Lower leg skin (tissue), 3 donors: ENCODE results near the gene OCA2.

Experiments
- POLR2A ChIP-seq, 2 donors: fragments of 450-650 bp; IDR thresholded peaks; one replicate each; pipeline ENCODE4 v1.6.1; 2016 to 2017; ENCODE audit warnings: antibody characterized with exemption in 2 of 2, mild to moderate bottlenecking in 1 of 2, moderate library complexity in 1 of 2
- TF ChIP-seq, protein P1 (sequence below), 3 donors: fragments of 450-650 bp; IDR thresholded peaks; one replicate each; pipeline ENCODE4 v1.5.1; 2016; ENCODE audit warnings: antibody characterized with exemption in 3 of 3, mild to moderate bottlenecking in 3 of 3, moderate library complexity in 2 of 3

DNA sequence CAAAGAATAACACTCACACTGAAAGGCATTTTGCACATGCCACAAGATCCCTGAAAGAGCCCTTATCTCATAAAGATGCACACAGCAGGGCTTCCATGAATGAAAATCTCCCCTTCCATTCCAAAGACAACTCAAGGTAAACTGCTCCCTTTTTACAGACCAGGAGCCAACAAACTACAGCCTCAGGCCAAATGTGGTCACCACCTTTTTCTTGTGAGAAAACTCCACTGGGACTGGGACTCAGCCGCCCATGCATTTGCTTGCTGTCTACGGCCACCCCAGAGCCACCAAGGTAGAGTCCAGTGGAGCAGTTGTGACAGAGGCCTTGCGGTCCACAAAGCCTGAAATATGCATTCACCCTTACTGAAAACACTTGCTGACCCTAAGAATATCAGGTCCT, 334.8 kb downstream of the OCA2 start:
- TF ChIP-seq, protein P1, sequence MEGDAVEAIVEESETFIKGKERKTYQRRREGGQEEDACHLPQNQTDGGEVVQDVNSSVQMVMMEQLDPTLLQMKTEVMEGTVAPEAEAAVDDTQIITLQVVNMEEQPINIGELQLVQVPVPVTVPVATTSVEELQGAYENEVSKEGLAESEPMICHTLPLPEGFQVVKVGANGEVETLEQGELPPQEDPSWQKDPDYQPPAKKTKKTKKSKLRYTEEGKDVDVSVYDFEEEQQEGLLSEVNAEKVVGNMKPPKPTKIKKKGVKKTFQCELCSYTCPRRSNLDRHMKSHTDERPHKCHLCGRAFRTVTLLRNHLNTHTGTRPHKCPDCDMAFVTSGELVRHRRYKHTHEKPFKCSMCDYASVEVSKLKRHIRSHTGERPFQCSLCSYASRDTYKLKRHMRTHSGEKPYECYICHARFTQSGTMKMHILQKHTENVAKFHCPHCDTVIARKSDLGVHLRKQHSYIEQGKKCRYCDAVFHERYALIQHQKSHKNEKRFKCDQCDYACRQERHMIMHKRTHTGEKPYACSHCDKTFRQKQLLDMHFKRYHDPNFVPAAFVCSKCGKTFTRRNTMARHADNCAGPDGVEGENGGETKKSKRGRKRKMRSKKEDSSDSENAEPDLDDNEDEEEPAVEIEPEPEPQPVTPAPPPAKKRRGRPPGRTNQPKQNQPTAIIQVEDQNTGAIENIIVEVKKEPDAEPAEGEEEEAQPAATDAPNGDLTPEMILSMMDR (IDR thresholded peaks at IDR 0.05), result no peak
- no peak for TF ChIP-seq POLR2A (IDR thresholded peaks at IDR 0.05)
